SK-N-SH treated with all-trans-retinoic acid at 6 μM for 48 hours (cell line): ENCODE measurements around the gene SMAGP.
"Not testable (repeated sequence)": the region's sequence is repeated elsewhere in the genome, so short reads cannot be mapped to it uniquely, and the experiment has no call there.

Source experiments
- ATAC-seq: fragments of 200-7000 bp; cut with Tn5 transposase; 3 replicates; pipeline ENCODE4 v1.9.1; 2020; ENCODE audit warnings: mild to moderate bottlenecking, moderate library complexity
- ARNTL ChIP-seq: fragments of 450-650 bp; formaldehyde crosslinking; IDR thresholded peaks from 2 replicates; pipeline ENCODE4 v1.5.0; 2020; ENCODE audit warnings: low read depth, mild to moderate bottlenecking, moderate library complexity, borderline replicate concordance
- BACH2 ChIP-seq: fragments of 250-450 bp; sonication (Bioruptor Pico); IDR thresholded peaks from 2 replicates; pipeline ENCODE4 v1.9.0; 2021; ENCODE audit warnings: mild to moderate bottlenecking, borderline replicate concordance
- CSDC2 ChIP-seq: fragments of 250-450 bp; sonication (Bioruptor Pico); IDR thresholded peaks from 2 replicates; pipeline ENCODE4 v1.5.0; 2020; ENCODE audit warnings: mild to moderate bottlenecking, moderate library complexity
- ESRRG ChIP-seq: fragments of 250-450 bp; sonication (Bioruptor Pico); IDR thresholded peaks from 2 replicates; pipeline ENCODE4 v1.6.1; 2021; ENCODE audit warnings: mild to moderate bottlenecking
- GLIS3 ChIP-seq: fragments of 250-450 bp; sonication (Bioruptor Pico); IDR thresholded peaks from 2 replicates; pipeline ENCODE4 v1.5.0; 2020; ENCODE audit warnings: mild to moderate bottlenecking, moderate library complexity
- ISL1 ChIP-seq: fragments of 250-450 bp; sonication (Bioruptor Pico); IDR thresholded peaks from 2 replicates; pipeline ENCODE4 v2.1.2; 2022; ENCODE audit warnings: mild to moderate bottlenecking, moderate library complexity
- PPARA ChIP-seq: fragments of 250-450 bp; sonication (Bioruptor Pico); IDR thresholded peaks from 2 replicates; pipeline ENCODE4 v1.5.0; 2020; ENCODE audit warnings: mild to moderate bottlenecking, borderline replicate concordance
- RARB ChIP-seq: fragments of 250-450 bp; sonication (Bioruptor Pico); IDR thresholded peaks from 2 replicates; pipeline ENCODE4 v1.8.0; 2021; ENCODE audit warnings: mild to moderate bottlenecking, moderate library complexity
- TCF4 ChIP-seq: fragments of 250-450 bp; sonication (Bioruptor Pico); IDR thresholded peaks from 2 replicates; pipeline ENCODE4 v1.8.0; 2021; ENCODE audit warnings: mild to moderate bottlenecking, moderate library complexity, borderline replicate concordance
- TOX ChIP-seq: fragments of 250-450 bp; sonication (Bioruptor Pico); IDR thresholded peaks from 2 replicates; pipeline ENCODE4 v1.8.0; 2021; ENCODE audit warnings: mild to moderate bottlenecking, moderate library complexity, borderline replicate concordance
- ZC3H10 ChIP-seq: fragments of 250-450 bp; sonication (Bioruptor Pico); IDR thresholded peaks from 2 replicates; pipeline ENCODE4 v1.5.1; 2021; ENCODE audit warnings: mild to moderate bottlenecking, moderate library complexity
- ZFP3 ChIP-seq: fragments of 250-450 bp; sonication (Bioruptor Pico); IDR thresholded peaks from 2 replicates; pipeline ENCODE4 v1.5.0; 2020; ENCODE audit warnings: mild to moderate bottlenecking, moderate library complexity
- ZFP30 ChIP-seq: fragments of 450-650 bp; formaldehyde crosslinking; IDR thresholded peaks from 2 replicates; pipeline ENCODE4 v1.5.0; 2022; ENCODE audit warnings: mild to moderate bottlenecking, moderate library complexity
- ZNF565 ChIP-seq: fragments of 450-650 bp; formaldehyde crosslinking; conservative IDR thresholded peaks from 2 replicates; pipeline ENCODE4 v1.5.0; 2020; ENCODE audit warnings: low read depth, mild to moderate bottlenecking, moderate library complexity
- ZNF8 ChIP-seq: fragments of 450-650 bp; formaldehyde crosslinking; IDR thresholded peaks from 2 replicates; pipeline ENCODE4 v1.5.0; 2020; ENCODE audit warnings: mild to moderate bottlenecking, moderate library complexity
- TF ChIP-seq, protein P1 (sequence below): fragments of 250-450 bp; sonication (Bioruptor Pico); IDR thresholded peaks from 2 replicates; pipeline ENCODE4 v1.8.0; 2020; ENCODE audit warnings: mild to moderate bottlenecking, moderate library complexity, borderline replicate concordance
- TF ChIP-seq, protein P2 (sequence below): fragments of 250-450 bp; sonication (Bioruptor Pico); IDR thresholded peaks from 2 replicates; pipeline ENCODE4 v1.5.1; 2021; ENCODE audit warnings: mild to moderate bottlenecking, moderate library complexity
- TF ChIP-seq, protein P3 (sequence below): fragments of 250-450 bp; sonication (Bioruptor Pico); IDR thresholded peaks from 2 replicates; pipeline ENCODE4 v1.5.0; 2020; ENCODE audit warnings: mild to moderate bottlenecking, moderate library complexity
- TF ChIP-seq, protein P4 (sequence below): fragments of 250-450 bp; sonication (Bioruptor Pico); IDR thresholded peaks from 2 replicates; pipeline ENCODE4 v1.5.1; 2020; ENCODE audit warnings: low read depth, mild to moderate bottlenecking, moderate library complexity
- TF ChIP-seq, protein P5 (sequence below): fragments of 250-450 bp; sonication (Bioruptor Pico); IDR thresholded peaks from 2 replicates; pipeline ENCODE4 v1.8.0; 2021; ENCODE audit warnings: low read depth, mild to moderate bottlenecking, moderate library complexity, borderline replicate concordance

The SMAGP gene

DNA sequence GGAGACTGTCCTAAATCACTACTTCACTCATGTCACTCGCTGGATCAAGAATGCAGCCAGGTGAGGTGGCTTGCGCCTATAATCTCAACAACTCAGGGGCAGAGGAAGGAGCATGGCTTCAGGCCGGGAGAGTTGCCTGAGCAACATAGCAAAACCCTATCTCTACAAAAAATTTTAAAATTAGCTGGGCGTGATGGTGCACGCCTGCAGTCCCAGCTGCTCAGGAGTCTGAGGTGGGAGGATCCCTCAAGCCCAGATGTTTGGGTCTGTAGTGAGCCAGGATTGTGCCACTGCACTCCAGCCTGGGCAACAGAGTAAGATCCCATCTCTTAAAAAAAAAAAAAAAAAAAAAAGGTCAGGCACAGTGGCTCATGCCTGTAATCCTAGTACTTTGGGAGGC lies 5.9 kb downstream of the SMAGP start:
- TF ChIP-seq, protein P1, sequence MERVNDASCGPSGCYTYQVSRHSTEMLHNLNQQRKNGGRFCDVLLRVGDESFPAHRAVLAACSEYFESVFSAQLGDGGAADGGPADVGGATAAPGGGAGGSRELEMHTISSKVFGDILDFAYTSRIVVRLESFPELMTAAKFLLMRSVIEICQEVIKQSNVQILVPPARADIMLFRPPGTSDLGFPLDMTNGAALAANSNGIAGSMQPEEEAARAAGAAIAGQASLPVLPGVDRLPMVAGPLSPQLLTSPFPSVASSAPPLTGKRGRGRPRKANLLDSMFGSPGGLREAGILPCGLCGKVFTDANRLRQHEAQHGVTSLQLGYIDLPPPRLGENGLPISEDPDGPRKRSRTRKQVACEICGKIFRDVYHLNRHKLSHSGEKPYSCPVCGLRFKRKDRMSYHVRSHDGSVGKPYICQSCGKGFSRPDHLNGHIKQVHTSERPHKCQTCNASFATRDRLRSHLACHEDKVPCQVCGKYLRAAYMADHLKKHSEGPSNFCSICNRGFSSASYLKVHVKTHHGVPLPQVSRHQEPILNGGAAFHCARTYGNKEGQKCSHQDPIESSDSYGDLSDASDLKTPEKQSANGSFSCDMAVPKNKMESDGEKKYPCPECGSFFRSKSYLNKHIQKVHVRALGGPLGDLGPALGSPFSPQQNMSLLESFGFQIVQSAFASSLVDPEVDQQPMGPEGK: no peak
- TF ChIP-seq, protein P2, sequence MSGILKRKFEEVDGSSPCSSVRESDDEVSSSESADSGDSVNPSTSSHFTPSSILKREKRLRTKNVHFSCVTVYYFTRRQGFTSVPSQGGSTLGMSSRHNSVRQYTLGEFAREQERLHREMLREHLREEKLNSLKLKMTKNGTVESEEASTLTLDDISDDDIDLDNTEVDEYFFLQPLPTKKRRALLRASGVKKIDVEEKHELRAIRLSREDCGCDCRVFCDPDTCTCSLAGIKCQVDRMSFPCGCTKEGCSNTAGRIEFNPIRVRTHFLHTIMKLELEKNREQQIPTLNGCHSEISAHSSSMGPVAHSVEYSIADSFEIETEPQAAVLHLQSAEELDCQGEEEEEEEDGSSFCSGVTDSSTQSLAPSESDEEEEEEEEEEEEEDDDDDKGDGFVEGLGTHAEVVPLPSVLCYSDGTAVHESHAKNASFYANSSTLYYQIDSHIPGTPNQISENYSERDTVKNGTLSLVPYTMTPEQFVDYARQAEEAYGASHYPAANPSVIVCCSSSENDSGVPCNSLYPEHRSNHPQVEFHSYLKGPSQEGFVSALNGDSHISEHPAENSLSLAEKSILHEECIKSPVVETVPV (CRISPR knock-in tag): no peak
- TF ChIP-seq ZNF8 (CRISPR knock-in tag) (no peak), PPARA (CRISPR knock-in tag) (no peak), TOX (CRISPR knock-in tag) (no peak), TCF4 (CRISPR knock-in tag) (no peak), ZC3H10 (CRISPR knock-in tag) (no peak), ARNTL (CRISPR knock-in tag) (no peak), BACH2 (no peak), ZFP3 (no peak), ZNF565 (CRISPR knock-in tag) (no peak), GLIS3 (CRISPR knock-in tag) (no peak), ZFP30 (no peak), ISL1 (CRISPR knock-in tag) (no peak), ESRRG (CRISPR knock-in tag) (no peak), CSDC2 (no peak), RARB (CRISPR knock-in tag) (no peak)
- TF ChIP-seq, protein P3, sequence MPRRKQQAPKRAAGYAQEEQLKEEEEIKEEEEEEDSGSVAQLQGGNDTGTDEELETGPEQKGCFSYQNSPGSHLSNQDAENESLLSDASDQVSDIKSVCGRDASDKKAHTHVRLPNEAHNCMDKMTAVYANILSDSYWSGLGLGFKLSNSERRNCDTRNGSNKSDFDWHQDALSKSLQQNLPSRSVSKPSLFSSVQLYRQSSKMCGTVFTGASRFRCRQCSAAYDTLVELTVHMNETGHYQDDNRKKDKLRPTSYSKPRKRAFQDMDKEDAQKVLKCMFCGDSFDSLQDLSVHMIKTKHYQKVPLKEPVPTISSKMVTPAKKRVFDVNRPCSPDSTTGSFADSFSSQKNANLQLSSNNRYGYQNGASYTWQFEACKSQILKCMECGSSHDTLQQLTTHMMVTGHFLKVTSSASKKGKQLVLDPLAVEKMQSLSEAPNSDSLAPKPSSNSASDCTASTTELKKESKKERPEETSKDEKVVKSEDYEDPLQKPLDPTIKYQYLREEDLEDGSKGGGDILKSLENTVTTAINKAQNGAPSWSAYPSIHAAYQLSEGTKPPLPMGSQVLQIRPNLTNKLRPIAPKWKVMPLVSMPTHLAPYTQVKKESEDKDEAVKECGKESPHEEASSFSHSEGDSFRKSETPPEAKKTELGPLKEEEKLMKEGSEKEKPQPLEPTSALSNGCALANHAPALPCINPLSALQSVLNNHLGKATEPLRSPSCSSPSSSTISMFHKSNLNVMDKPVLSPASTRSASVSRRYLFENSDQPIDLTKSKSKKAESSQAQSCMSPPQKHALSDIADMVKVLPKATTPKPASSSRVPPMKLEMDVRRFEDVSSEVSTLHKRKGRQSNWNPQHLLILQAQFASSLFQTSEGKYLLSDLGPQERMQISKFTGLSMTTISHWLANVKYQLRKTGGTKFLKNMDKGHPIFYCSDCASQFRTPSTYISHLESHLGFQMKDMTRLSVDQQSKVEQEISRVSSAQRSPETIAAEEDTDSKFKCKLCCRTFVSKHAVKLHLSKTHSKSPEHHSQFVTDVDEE (CRISPR knock-in tag): no peak
- TF ChIP-seq, protein P4, sequence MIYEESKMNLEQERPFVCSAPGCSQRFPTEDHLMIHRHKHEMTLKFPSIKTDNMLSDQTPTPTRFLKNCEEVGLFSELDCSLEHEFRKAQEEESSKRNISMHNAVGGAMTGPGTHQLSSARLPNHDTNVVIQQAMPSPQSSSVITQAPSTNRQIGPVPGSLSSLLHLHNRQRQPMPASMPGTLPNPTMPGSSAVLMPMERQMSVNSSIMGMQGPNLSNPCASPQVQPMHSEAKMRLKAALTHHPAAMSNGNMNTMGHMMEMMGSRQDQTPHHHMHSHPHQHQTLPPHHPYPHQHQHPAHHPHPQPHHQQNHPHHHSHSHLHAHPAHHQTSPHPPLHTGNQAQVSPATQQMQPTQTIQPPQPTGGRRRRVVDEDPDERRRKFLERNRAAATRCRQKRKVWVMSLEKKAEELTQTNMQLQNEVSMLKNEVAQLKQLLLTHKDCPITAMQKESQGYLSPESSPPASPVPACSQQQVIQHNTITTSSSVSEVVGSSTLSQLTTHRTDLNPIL (CRISPR knock-in tag): no peak
- TF ChIP-seq, protein P5, sequence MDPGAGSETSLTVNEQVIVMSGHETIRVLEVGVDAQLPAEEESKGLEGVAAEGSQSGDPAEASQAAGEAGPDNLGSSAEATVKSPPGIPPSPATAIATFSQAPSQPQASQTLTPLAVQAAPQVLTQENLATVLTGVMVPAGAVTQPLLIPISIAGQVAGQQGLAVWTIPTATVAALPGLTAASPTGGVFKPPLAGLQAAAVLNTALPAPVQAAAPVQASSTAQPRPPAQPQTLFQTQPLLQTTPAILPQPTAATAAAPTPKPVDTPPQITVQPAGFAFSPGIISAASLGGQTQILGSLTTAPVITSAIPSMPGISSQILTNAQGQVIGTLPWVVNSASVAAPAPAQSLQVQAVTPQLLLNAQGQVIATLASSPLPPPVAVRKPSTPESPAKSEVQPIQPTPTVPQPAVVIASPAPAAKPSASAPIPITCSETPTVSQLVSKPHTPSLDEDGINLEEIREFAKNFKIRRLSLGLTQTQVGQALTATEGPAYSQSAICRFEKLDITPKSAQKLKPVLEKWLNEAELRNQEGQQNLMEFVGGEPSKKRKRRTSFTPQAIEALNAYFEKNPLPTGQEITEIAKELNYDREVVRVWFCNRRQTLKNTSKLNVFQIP (CRISPR knock-in tag): no peak

DNA sequence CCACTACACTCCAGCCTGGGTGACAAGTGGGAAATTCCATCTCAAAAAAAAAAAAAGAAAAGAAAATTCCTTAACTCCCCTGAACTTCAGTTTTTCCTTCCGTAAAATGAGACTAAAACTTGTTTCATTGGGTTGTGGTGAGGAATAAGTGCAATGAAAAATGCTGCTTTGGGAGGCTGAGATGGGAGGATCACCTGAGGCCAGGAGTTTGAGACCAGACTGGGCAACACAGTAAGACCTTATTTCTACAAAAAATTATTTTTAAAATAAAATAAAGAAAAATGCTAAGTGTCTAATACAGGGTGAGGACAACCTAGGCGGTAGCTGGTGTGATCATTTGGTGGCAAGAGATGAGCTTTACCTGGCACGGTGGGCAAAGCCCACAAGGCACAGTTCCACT lies 6.9 kb downstream of the SMAGP start:
- TF ChIP-seq ESRRG (CRISPR knock-in tag) (no peak), BACH2 (no peak)
- TF ChIP-seq, protein P4 (CRISPR knock-in tag): no peak
- ATAC-seq: no peak

More for the DNA sequence above, 5.9 kb downstream of the SMAGP start:
- no peak for ATAC-seq

- no peak for TF ChIP-seq ZC3H10 (CRISPR knock-in tag)
- peak; percentile 89 for ATAC-seq
Measured at GRCh38 chr12:51262758-51263177, 7.4 kb downstream of the SMAGP start.

- ATAC-seq: not testable (repeated sequence)
Measured at GRCh38 chr12:51259600-51259999, 10.6 kb downstream of the SMAGP start.
